Skeletal muscle satellite cell (primary cell): ENCODE results near the gene DGAT2.

Experiments
- H3K27me3 ChIP-seq: 2 replicates; pipeline ENCODE4 v1.7.0; 2013; ENCODE audit warnings: low read length; ENCODE audit not compliant: control insufficient read depth, insufficient read depth
- H3K36me3 ChIP-seq: 2 replicates; pipeline ENCODE4 v1.7.0; 2013; ENCODE audit warnings: mild to moderate bottlenecking, control low read depth, low read length; ENCODE audit not compliant: insufficient read depth
- H3K4me1 ChIP-seq: 2 replicates; pipeline ENCODE4 v1.7.0; 2013; ENCODE audit warnings: low read length; ENCODE audit not compliant: control insufficient read depth, insufficient read depth
- H3K4me2 ChIP-seq: 2 replicates; pipeline ENCODE4 v1.7.0; 2013; ENCODE audit warnings: mild to moderate bottlenecking, low read length
- H3K4me3 ChIP-seq: 2 replicates; pipeline ENCODE4 v1.7.0; 2013; ENCODE audit warnings: low read length
- H3K9ac ChIP-seq: 2 replicates; pipeline ENCODE4 v1.7.0; 2013; ENCODE audit warnings: mild to moderate bottlenecking, low read depth, low read length, moderate library complexity
- H3K9me3 ChIP-seq: replicated peaks from 2 replicates; pipeline ENCODE4 v1.7.0; 2013; ENCODE audit warnings: mild to moderate bottlenecking, control low read depth, low read length

The DGAT2 gene

GRCh38 chr11:75822541-75822940, 54.0 kb downstream of the DGAT2 start:
- Histone ChIP-seq H3K27me3 (no peaks in the 10 kb centered on the region), H3K4me1 (peaks cover 11% of the 10 kb centered on the region), H3K9ac (no peak overlapping the region), H3K9me3 (no peaks in the 10 kb centered on the region), H3K36me3 (no peaks in the 10 kb centered on the region), H3K4me3 (no peak overlapping the region), H3K4me2 (no peak overlapping the region)

GRCh38 chr11:75823415-75823814, 54.8 kb downstream of the DGAT2 start:
- Histone ChIP-seq H3K4me3 (no peak overlapping the region), H3K27me3 (no peaks in the 10 kb centered on the region), H3K4me1 (peaks cover 11% of the 10 kb centered on the region), H3K4me2 (no peak overlapping the region), H3K36me3 (no peaks in the 10 kb centered on the region), H3K9me3 (no peaks in the 10 kb centered on the region), H3K9ac (no peak overlapping the region)

GRCh38 chr11:75823946-75824345, 55.4 kb downstream of the DGAT2 start:
- Histone ChIP-seq H3K9ac (no peak overlapping the region), H3K36me3 (no peaks in the 10 kb centered on the region), H3K9me3 (no peaks in the 10 kb centered on the region), H3K4me3 (no peak overlapping the region), H3K4me1 (peaks cover 11% of the 10 kb centered on the region), H3K4me2 (no peak overlapping the region), H3K27me3 (no peaks in the 10 kb centered on the region)

GRCh38 chr11:75826461-75827230, 58.1 kb downstream of the DGAT2 start:
- H3K27me3 ChIP-seq = no peaks in the 10 kb centered on the region
- no peak overlapping the region for H3K4me3 ChIP-seq
- peak overlapping the region; percentile 30 for H3K4me2 ChIP-seq
- peak overlapping the region; percentile 10 for H3K9ac ChIP-seq
- no peaks in the 10 kb centered on the region for H3K36me3 ChIP-seq
- H3K9me3 ChIP-seq = no peaks in the 10 kb centered on the region
- H3K4me1 ChIP-seq = peaks cover 11% of the 10 kb centered on the region

GRCh38 chr11:75827562-75827961, 59.0 kb downstream of the DGAT2 start:
- H3K9me3 ChIP-seq = no peaks in the 10 kb centered on the region
- H3K9ac ChIP-seq = no peak overlapping the region
- H3K4me3 ChIP-seq = no peak overlapping the region
- H3K36me3 ChIP-seq = no peaks in the 10 kb centered on the region
- no peak overlapping the region for H3K4me2 ChIP-seq
- H3K4me1 ChIP-seq = peaks cover 11% of the 10 kb centered on the region
- H3K27me3 ChIP-seq = no peaks in the 10 kb centered on the region

- Histone ChIP-seq H3K9ac (no peak overlapping the region), H3K36me3 (no peaks in the 10 kb centered on the region), H3K4me1 (peaks cover 2% of the 10 kb centered on the region), H3K27me3 (no peaks in the 10 kb centered on the region), H3K4me3 (no peak overlapping the region), H3K4me2 (no peak overlapping the region), H3K9me3 (no peaks in the 10 kb centered on the region)
Observed at GRCh38 chr11:75831915-75832502, 63.4 kb downstream of the DGAT2 start.

GRCh38 chr11:75834728-75835127, 66.2 kb downstream of the DGAT2 start:
- Histone ChIP-seq H3K4me1 (no peaks in the 10 kb centered on the region), H3K4me2 (no peak overlapping the region), H3K36me3 (no peaks in the 10 kb centered on the region), H3K4me3 (no peak overlapping the region), H3K27me3 (no peaks in the 10 kb centered on the region), H3K9me3 (no peaks in the 10 kb centered on the region), H3K9ac (no peak overlapping the region)

GRCh38 chr11:75836417-75836816, 67.8 kb downstream of the DGAT2 start:
- no peaks in the 10 kb centered on the region for H3K4me1 ChIP-seq

GRCh38 chr11:75839851-75840250, 71.3 kb downstream of the DGAT2 start:
- Histone ChIP-seq H3K4me3 (no peak overlapping the region), H3K9me3 (no peaks in the 10 kb centered on the region), H3K36me3 (no peaks in the 10 kb centered on the region), H3K27me3 (no peaks in the 10 kb centered on the region), H3K4me1 (no peaks in the 10 kb centered on the region), H3K4me2 (no peak overlapping the region), H3K9ac (no peak overlapping the region)

More at GRCh38 chr11:75836417-75836816, 67.8 kb downstream of the DGAT2 start:
- Histone ChIP-seq H3K36me3 (no peaks in the 10 kb centered on the region), H3K4me2 (no peak overlapping the region), H3K27me3 (no peaks in the 10 kb centered on the region), H3K9me3 (no peaks in the 10 kb centered on the region), H3K4me3 (no peak overlapping the region), H3K9ac (no peak overlapping the region)

GRCh38 chr11:75840522-75840921, 71.9 kb downstream of the DGAT2 start:
- Histone ChIP-seq H3K4me3 (no peak overlapping the region), H3K9me3 (no peaks in the 10 kb centered on the region), H3K9ac (no peak overlapping the region), H3K4me1 (no peaks in the 10 kb centered on the region), H3K36me3 (no peaks in the 10 kb centered on the region), H3K4me2 (no peak overlapping the region), H3K27me3 (no peaks in the 10 kb centered on the region)

GRCh38 chr11:75841739-75842138, 73.2 kb downstream of the DGAT2 start:
- H3K4me3 ChIP-seq = no peak overlapping the region

GRCh38 chr11:75845324-75845723, 76.7 kb downstream of the DGAT2 start:
- no peaks in the 10 kb centered on the region for H3K27me3 ChIP-seq
- no peaks in the 10 kb centered on the region for H3K36me3 ChIP-seq
- no peak overlapping the region for H3K4me3 ChIP-seq
- H3K4me1 ChIP-seq = no peaks in the 10 kb centered on the region
- no peaks in the 10 kb centered on the region for H3K9me3 ChIP-seq
- no peak overlapping the region for H3K4me2 ChIP-seq
- H3K9ac ChIP-seq = no peak overlapping the region

More at GRCh38 chr11:75841739-75842138, 73.2 kb downstream of the DGAT2 start:
- Histone ChIP-seq H3K4me2 (no peak overlapping the region), H3K27me3 (no peaks in the 10 kb centered on the region), H3K9ac (no peak overlapping the region), H3K4me1 (no peaks in the 10 kb centered on the region), H3K36me3 (no peaks in the 10 kb centered on the region), H3K9me3 (no peaks in the 10 kb centered on the region)
